PC-9 (cell line): Measurements from ENCODE around the gene AMDHD2.

Source experiments
- CTCF ChIP-seq: fragments of 200-600 bp; sonication (generic); conservative IDR thresholded peaks from 2 replicates; pipeline ENCODE4 v1.6.1; 2017; ENCODE audit warnings: mixed run types, antibody characterized with exemption, mild to moderate bottlenecking, moderate library complexity
- EZH2 ChIP-seq: fragments of 200-600 bp; sonication (generic); IDR thresholded peaks from 2 replicates; pipeline ENCODE4 v1.8.0; 2017; ENCODE audit warnings: antibody characterized with exemption, low read depth

- no peak for TF ChIP-seq CTCF
- TF ChIP-seq EZH2 = no peak
Observed at GRCh38 chr16:2484898-2485508, 35.2 kb upstream of the AMDHD2 start.
